Prostate gland (tissue), 2 donors: ENCODE data around the gene RIOK3. TPM values are rescaled to one million over a fixed set of nuclear protein-coding genes. Genes with fewer than 3 reads are reported as not detected.
"Not testable (repeated sequence)": the region's sequence is repeated elsewhere in the genome, so short reads cannot be mapped to it uniquely, and the experiment has no call there.

Source experiments
- DNase-seq: peaks from one replicate; pipeline ENCODE4 v3.0.0-alpha.2; 2019; ENCODE audit warnings: low spot score
- H3K27ac ChIP-seq, 2 donors: fragments of 200-600 bp; sonication (generic); 2 replicates each; pipeline ENCODE4 v1.5.1; 2017 to 2019
- H3K27me3 ChIP-seq: fragments of 200-600 bp; sonication (generic); replicated peaks from 2 replicates; pipeline ENCODE4 v1.5.1; 2019; ENCODE audit not compliant: insufficient read depth
- H3K36me3 ChIP-seq, 2 donors: fragments of 200-600 bp; sonication (generic); 1 replicate in 1 of 2; 2 replicates in 1 of 2; pipeline versions ENCODE4 v1.5.1 to v1.8.1; 2017 to 2019
- H3K4me1 ChIP-seq: fragments of 200-600 bp; sonication (generic); replicated peaks from 2 replicates; pipeline ENCODE4 v1.5.1; 2019
- H3K4me3 ChIP-seq, 2 donors: fragments of 200-600 bp; sonication (generic); 2 replicates each; pipeline ENCODE4 v1.5.1; 2017 to 2019
- H3K9me3 ChIP-seq: fragments of 200-600 bp; sonication (generic); 2 replicates; pipeline ENCODE4 v1.5.1; 2017
- CTCF ChIP-seq, 4 experiments: fragments of 200-600 bp in 2 of 4; fragments of 450-650 bp in 2 of 4; sonication (generic) in 2 of 4; IDR thresholded peaks; 1 replicate in 3 of 4; 2 replicates in 1 of 4; pipeline ENCODE4 v1.5.1; 2016 to 2019; ENCODE audit warnings: antibody characterized with exemption in 4 of 4, mild to moderate bottlenecking in 2 of 4, moderate library complexity in 2 of 4
- POLR2A ChIP-seq: fragments of 450-650 bp; IDR thresholded peaks from one replicate; pipeline ENCODE4 v1.6.1; 2016; ENCODE audit warnings: antibody characterized with exemption, mild to moderate bottlenecking
- POLR2AphosphoS5 ChIP-seq: sonication (generic); formaldehyde crosslinking; IDR thresholded peaks from one replicate; pipeline ENCODE4 v1.6.1; 2017; ENCODE audit warnings: antibody characterized with exemption
- WGBS: methylation state at CpG from one replicate; pipeline ENCODE4 v1.1.5; 2018; 5-methylcytosine and 5-hydroxymethylcytosine counted together
- intact Hi-C: fragments of 100-400 bp; cut with DNase I; formaldehyde crosslinking; loops from one replicate; pipeline ENCODE4 v1.14.2; 2022
- total RNA-seq, 2 donors: library from RNA; depleted of rRNA; stranded (reverse); fragments of >200 nt; gene quantifications; one replicate each; pipeline ENCODE4 v1.1.0, GENCODE V29; 2016

Gene RIOK3
- total RNA-seq, 2 donors from 2014 or later, result 40.6 to 44.6 TPM

GRCh38 chr18:23424616-23425015, 28.5 kb upstream of the RIOK3 start:
- intact Hi-C loops, result no loop called here
- TF ChIP-seq POLR2AphosphoS5 (no peak), CTCF (IDR thresholded peaks at IDR 0.05) (no peak), POLR2A (no peak)
- H3K27ac ChIP-seq, result no peak overlapping the region
- WGBS, result 74% methylated on average over 4 of the region's 4 CpGs
- H3K27me3 ChIP-seq, result no peaks in the 10 kb centered on the region
- DNase-seq, result no peak
- no peaks in the 10 kb centered on the region for H3K36me3 ChIP-seq
- H3K4me1 ChIP-seq, result no peaks in the 10 kb centered on the region
- no peaks in the 10 kb centered on the region for H3K9me3 ChIP-seq
- no peak overlapping the region for H3K4me3 ChIP-seq

- H3K36me3 ChIP-seq, result no peaks in the 10 kb centered on the region
- no peaks in the 10 kb centered on the region for H3K27me3 ChIP-seq
- 97% methylated on average over 3 of the region's 3 CpGs for WGBS
- H3K4me1 ChIP-seq, result no peaks in the 10 kb centered on the region
- intact Hi-C loops, result no loop called here
- H3K27ac ChIP-seq, result no peak overlapping the region
- H3K4me3 ChIP-seq, result no peak overlapping the region
- H3K9me3 ChIP-seq, result no peaks in the 10 kb centered on the region
- TF ChIP-seq POLR2A, result no peak
- no peak for TF ChIP-seq POLR2AphosphoS5
- no peak for TF ChIP-seq CTCF (IDR thresholded peaks at IDR 0.05)
- DNase-seq, result no peak
These were observed 24.3 kb upstream of the RIOK3 start for GRCh38 chr18:23428821-23429220.

- H3K4me3 ChIP-seq, H3K27ac ChIP-seq, H3K9me3 ChIP-seq, DNase-seq, H3K4me1 ChIP-seq, H3K36me3 ChIP-seq, H3K27me3 ChIP-seq, intact Hi-C loops: not testable (repeated sequence)
- WGBS, result 59% methylated on average over 3 of the region's 3 CpGs
These were observed 23.5 kb upstream of the RIOK3 start for GRCh38 chr18:23429538-23429937.

GRCh38 chr18:23433360-23433759, 19.7 kb upstream of the RIOK3 start:
- 74% methylated on average over 2 of the region's 2 CpGs for WGBS

GRCh38 chr18:23437357-23438045, 15.6 kb upstream of the RIOK3 start:
- under 1% methylated on average over 42 of the region's 42 CpGs for WGBS
- no peaks in the 10 kb centered on the region for H3K36me3 ChIP-seq
- peak; percentile 67 for DNase-seq
- H3K27me3 ChIP-seq, result no peaks in the 10 kb centered on the region
- no peak for TF ChIP-seq POLR2A
- TF ChIP-seq POLR2AphosphoS5, result peak; percentile 62
- TF ChIP-seq CTCF (IDR thresholded peaks at IDR 0.05), result peak in 1 of 4 experiments; percentile 25
- H3K4me1 ChIP-seq, result no peaks in the 10 kb centered on the region
- no peaks in the 10 kb centered on the region for H3K9me3 ChIP-seq
- intact Hi-C loops, result loop anchor here (5.0 kb wide), 1 partner anchor 65 kb away; the partner anchor contains the start of gene RMC1
- peak overlapping the region; percentile 53 to 57 for H3K4me3 ChIP-seq
- peak overlapping the region; percentile 4 to 21 for H3K27ac ChIP-seq

More at GRCh38 chr18:23433360-23433759, 19.7 kb upstream of the RIOK3 start:
- no peak for TF ChIP-seq POLR2AphosphoS5
- no peak for TF ChIP-seq CTCF (IDR thresholded peaks at IDR 0.05)
- no peak for TF ChIP-seq POLR2A
- no peaks in the 10 kb centered on the region for H3K36me3 ChIP-seq
- no peaks in the 10 kb centered on the region for H3K27me3 ChIP-seq
- H3K4me3 ChIP-seq, result no peak overlapping the region
- no peak overlapping the region for H3K27ac ChIP-seq
- H3K9me3 ChIP-seq, result no peaks in the 10 kb centered on the region
- no peak for DNase-seq
- intact Hi-C loops, result no loop called here
- H3K4me1 ChIP-seq, result no peaks in the 10 kb centered on the region
